Aorta (tissue), 5 donors: ENCODE measurements around the gene FN3K. TPM values are rescaled to one million over a fixed set of nuclear protein-coding genes. Genes with fewer than 3 reads are reported as not detected.

Experiments
- ATAC-seq: fragments of 200-7000 bp; cut with Tn5 transposase; one replicate; pipeline ENCODE4 v1.9.1; 2022; ENCODE audit warnings: moderate library complexity; ENCODE audit not compliant: low FRiP score
- DNase-seq, 2 donors: peaks; one replicate each; pipeline ENCODE4 v3.0.0-alpha.2; 2020
- H3K27ac ChIP-seq, 2 donors: one replicate each; pipeline ENCODE4 v1.5.1; 2013; ENCODE audit warnings: low read length in 2 of 2, mild to moderate bottlenecking in 2 of 2, moderate library complexity in 2 of 2, control low read depth in 1 of 2, inconsistent platforms in 1 of 2, low read depth in 1 of 2
- H3K27me3 ChIP-seq, 2 donors: one replicate each; pipeline ENCODE4 v1.6.1; 2013; ENCODE audit warnings: control low read depth in 1 of 2, low read length in 1 of 2, mild to moderate bottlenecking in 1 of 2, moderate library complexity in 1 of 2; ENCODE audit not compliant: insufficient read depth in 2 of 2, control insufficient read depth in 1 of 2
- H3K36me3 ChIP-seq, 2 donors: one replicate each; pipeline ENCODE4 v1.6.1; 2013; ENCODE audit warnings: control low read depth in 1 of 2, low read length in 1 of 2, mild to moderate bottlenecking in 1 of 2; ENCODE audit not compliant: insufficient read depth in 2 of 2, control insufficient read depth in 1 of 2
- H3K4me1 ChIP-seq, 2 donors: one replicate each; pipeline ENCODE4 v1.6.1; 2013; ENCODE audit warnings: low read length in 2 of 2, control low read depth in 1 of 2, mild to moderate bottlenecking in 1 of 2, moderate library complexity in 1 of 2; ENCODE audit not compliant: insufficient read depth in 2 of 2, control insufficient read depth in 1 of 2
- H3K4me3 ChIP-seq, 2 donors: one replicate each; pipeline ENCODE4 v1.5.1; 2013; ENCODE audit warnings: low read length in 2 of 2, control low read depth in 1 of 2, mild to moderate bottlenecking in 1 of 2
- H3K9me3 ChIP-seq: one replicate; pipeline ENCODE4 v1.6.1; 2013; ENCODE audit warnings: mild to moderate bottlenecking, low read length; ENCODE audit not compliant: control insufficient read depth
- WGBS, 2 donors: extraction: QIAGEN DNeasy Blood & Tissue Kit; methylation state at CpG; one replicate each; pipeline ENCODE4 v1.1.7; 2013; 5-methylcytosine and 5-hydroxymethylcytosine counted together
- intact Hi-C, 2 donors: fragments of 100-400 bp; cut with DNase I; formaldehyde crosslinking; loops; one replicate each; pipeline versions ENCODE4 v1.14.2 to v1.15.0; 2022
- polyA plus RNA-seq, 2 donors: library from polyadenylated mRNA; stranded (reverse); fragments of 200-250 nt; gene quantifications; one replicate each; pipeline ENCODE4 v1.2.3, GENCODE V29; 2013
- total RNA-seq, 2 donors: library from RNA; stranded (reverse); fragmentation: NEBNext Ultra II Directional; extraction: Animal tissue kit (Norgen Biotek cat#: 25700); gene quantifications; one replicate each; pipeline ENCODE4 v1.2.1, GENCODE V29; 2021
- donor health status: healthy with polysubstance abuse.
- donor health status: Bipolar disorder and iron deficiency.
- donor health status: DM: no; HTN: no; CAD: no.
- donor health status: DM: no; HTN: no; CAD: no.
- donor health status: DM: yes; HTN: yes; CAD: no.

The FN3K gene
- total and polyA plus RNA-seq, 4 donors: 10.8 to 23.0 (median 17.5) TPM

DNA sequence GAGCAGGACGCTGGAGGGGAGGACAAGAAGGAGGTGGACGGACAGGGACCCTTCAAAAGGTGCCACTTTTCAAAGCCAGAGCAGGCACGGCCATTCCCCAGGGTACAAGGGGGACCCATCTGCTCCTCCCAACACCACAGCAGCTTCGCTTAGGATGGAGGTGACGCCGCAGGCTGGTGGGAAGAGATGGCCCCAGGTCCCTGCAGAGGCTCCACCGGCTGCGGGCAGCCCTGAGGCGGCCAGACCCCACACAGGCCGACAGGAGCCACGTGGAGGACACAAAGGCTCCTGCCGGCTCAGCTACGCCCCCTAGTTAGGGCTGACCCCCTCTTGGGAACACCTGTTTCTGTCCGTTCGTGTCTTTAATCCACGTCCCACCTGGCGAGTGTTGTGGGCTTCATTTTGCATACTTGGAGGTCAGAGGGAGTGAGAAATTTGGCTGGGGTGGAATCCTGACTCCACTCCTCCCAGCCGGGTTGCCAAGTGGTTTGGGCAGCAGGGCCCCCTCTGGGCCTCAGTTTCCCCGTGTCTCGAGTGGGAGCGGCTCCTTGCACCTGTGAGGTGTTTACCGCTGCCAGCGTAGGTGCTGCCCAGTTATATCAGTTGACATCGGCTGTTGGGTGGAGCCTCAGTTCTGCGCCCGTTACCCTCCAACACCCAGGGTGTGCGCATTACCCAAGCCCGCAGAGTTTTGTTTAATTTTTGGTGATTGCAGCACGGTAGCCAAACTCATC, 24.7 kb upstream of the FN3K start:
- Histone ChIP-seq H3K4me1 (no peaks in the 10 kb centered on the region), H3K27me3 (no peaks in the 10 kb centered on the region), H3K27ac (no peak overlapping the region), H3K9me3 (no peaks in the 10 kb centered on the region), H3K36me3 (no peaks in the 10 kb centered on the region), H3K4me3 (no peak overlapping the region)
- WGBS, 2 donors: 78 to 79% methylated on average over 29 of the region's 29 CpGs
- ATAC-seq (no peak), DNase-seq (no peak)
- intact Hi-C loops: no loop called here

DNA sequence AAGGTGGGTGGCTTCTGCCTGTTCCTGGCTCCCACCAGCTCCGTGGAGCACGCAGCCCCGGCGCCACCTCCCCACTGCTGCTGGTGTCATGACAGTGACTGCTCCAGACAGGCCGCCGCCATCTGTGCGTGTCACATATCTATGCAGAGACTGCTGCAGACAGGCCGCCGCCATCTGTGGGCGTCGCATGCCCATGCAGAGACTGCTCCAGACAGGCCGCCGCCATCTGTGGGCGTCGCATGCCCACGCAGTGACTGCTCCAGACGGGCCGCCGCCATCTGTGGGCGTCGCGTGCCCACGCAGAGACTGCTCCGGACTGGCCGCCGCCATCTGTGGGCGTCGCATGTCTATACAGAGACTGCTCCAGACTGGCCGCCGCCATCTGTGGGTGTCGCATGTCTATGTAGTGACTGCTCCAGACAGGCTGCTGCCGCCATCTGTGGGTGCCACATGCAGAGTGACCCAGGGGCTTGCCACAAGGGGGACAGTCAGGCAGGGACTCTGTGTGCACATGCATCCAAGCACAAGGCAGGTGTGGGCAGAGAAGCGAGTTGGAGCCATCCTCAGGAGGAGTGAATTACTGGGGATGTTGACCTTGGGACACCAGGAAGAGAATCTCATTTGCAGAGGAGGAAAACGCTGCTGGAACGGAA, 22.2 kb upstream of the FN3K start:
- no peak for ATAC-seq
- no peak overlapping the region for H3K27ac ChIP-seq
- H3K4me3 ChIP-seq: no peak overlapping the region
- intact Hi-C loops: no loop called here
- H3K9me3 ChIP-seq: no peaks in the 10 kb centered on the region
- H3K36me3 ChIP-seq: no peaks in the 10 kb centered on the region
- no peaks in the 10 kb centered on the region for H3K27me3 ChIP-seq
- no peak for DNase-seq
- WGBS, 2 donors: 92 to 93% methylated on average over 35 of the region's 35 CpGs
- H3K4me1 ChIP-seq: no peaks in the 10 kb centered on the region

DNA sequence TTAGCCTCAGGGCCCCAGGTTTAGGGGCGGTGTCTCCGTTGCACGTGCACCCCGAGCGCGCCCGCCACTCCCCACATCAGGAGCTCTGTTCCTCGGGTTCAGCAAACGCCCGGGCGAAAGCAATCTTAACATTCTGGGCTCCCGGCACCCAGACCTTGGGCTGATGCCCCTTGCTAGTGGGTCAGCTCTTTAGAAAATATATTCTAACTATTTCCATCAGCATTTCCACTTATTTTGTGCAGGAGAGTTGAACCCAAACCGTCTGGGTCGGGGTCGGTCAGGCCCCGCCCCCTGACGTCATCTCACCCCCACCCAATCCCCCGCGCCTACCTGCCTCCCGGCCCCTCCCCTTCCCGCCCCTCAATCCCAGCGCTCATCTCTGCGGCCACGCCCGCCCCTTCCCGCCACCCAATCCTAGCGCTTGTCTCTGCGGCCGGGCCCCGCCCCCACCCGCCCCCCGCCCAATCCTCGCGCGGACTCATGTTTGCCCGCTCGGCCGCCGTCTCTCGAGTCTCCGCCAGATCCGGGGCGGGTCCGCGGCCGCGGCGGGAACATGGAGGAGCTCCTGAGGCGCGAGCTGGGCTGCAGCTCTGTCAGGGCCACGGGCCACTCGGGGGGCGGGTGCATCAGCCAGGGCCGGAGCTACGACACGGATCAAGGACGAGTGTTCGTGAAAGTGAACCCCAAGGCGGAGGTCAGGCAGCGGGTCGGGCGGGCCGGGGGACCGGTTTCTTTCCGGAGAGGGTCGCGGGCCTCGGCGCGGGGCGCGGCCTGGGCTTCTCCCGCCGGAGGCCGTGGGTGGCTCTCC, 19.0 kb upstream of the FN3K start, which contains the start of gene FN3KRP:
FN3KRP (plus strand) TSS at position 504 of the 808 bp plus-strand sequence; CDS start at position 554, 50 bp downstream.
- DNase-seq: peak; percentile 98
- intact Hi-C loops: loop anchor here in 1 of 2 donors (5.0 kb wide), 1 partner anchor 36 kb away; the partner anchor contains the start of gene TBCD

DNA sequence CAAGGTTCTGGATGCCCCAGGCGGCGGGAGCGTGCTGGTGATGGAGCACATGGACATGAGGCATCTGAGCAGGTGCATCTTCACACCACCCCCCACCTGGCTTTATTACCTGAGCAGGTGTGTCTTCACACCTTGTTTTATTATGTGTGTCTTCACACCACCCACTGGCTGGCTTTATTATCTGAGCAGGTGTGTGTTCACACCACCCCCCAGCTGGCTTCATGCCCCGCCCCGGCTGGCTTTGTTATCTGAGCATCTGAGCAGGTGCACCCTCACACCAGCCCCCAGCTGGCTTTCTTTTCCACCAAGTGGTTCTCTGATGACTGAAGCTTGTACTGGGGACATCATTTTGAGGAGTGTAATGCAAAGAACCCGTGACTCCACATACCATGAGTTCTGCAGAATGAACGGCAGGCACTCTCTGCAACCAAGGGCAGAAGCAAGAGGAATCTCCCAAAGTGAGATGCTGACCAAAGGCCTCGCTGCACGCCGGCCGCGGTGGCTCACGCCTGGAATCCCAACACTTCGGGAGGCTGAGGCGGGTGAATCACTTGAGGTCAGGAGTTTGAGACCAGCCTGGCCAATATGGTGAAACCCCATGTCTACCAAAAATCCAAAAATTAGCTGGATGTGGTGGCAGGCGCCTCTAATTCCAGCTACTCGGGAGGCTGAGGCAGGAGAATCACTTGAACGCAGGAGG, 16.3 kb upstream of the FN3K start:
- DNase-seq (no peak), ATAC-seq (no peak)
- Histone ChIP-seq H3K4me1 (no peaks in the 10 kb centered on the region), H3K27me3 (no peaks in the 10 kb centered on the region), H3K27ac (no peak overlapping the region), H3K9me3 (no peaks in the 10 kb centered on the region), H3K36me3 (no peaks in the 10 kb centered on the region), H3K4me3 (no peak overlapping the region)
- intact Hi-C loops: loop anchor here in 1 of 2 donors (2.0 to 5.0 kb wide), 2 partner anchors 16 to 33 kb away; partner anchors contain the start of genes FN3K and TBCD
- WGBS, 2 donors: 95% methylated on average over 18 of the region's 18 CpGs

More for the DNA sequence above, 19.0 kb upstream of the FN3K start, which contains the start of gene FN3KRP:
- peak within 1 kb of the TSS; percentile 71 for H3K4me3 ChIP-seq
- no peaks in the 10 kb centered on the region for H3K9me3 ChIP-seq
- no peaks in the 10 kb centered on the region for H3K36me3 ChIP-seq
- 0 to 1% methylated on average over 63 to 75 of the region's 75 CpGs for WGBS, 2 donors
- ATAC-seq: peak; percentile 91
- no peak within 1 kb of the TSS for H3K27ac ChIP-seq
- H3K27me3 ChIP-seq: no peaks in the 10 kb centered on the region
- no peaks in the 10 kb centered on the region for H3K4me1 ChIP-seq

DNA sequence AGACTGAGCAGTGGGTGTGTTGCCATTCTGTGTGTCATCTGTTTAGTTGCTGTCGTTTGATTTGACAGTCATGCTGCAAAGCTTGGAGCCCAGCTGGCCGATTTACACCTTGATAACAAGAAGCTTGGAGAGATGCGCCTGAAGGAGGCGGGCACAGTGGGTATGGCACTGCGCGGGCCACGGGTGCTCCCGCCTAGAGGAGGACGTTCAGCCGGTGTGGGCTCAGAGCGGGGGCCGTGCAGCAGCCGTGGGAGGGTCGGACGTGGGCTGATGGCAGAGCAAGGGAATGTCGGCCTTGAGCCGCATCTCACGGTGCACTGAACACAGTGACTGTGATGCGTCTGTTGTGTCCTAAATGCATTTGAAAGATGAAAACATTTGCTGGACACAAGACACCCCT, 15.2 kb upstream of the FN3K start:
- WGBS, 2 donors: 93 to 94% methylated on average over 19 of the region's 19 CpGs
- DNase-seq (no peak), ATAC-seq (no peak)
- Histone ChIP-seq H3K27me3 (no peaks in the 10 kb centered on the region), H3K4me3 (no peak overlapping the region), H3K36me3 (no peaks in the 10 kb centered on the region), H3K27ac (no peak overlapping the region), H3K4me1 (no peaks in the 10 kb centered on the region), H3K9me3 (no peaks in the 10 kb centered on the region)
- intact Hi-C loops: no loop called here

DNA sequence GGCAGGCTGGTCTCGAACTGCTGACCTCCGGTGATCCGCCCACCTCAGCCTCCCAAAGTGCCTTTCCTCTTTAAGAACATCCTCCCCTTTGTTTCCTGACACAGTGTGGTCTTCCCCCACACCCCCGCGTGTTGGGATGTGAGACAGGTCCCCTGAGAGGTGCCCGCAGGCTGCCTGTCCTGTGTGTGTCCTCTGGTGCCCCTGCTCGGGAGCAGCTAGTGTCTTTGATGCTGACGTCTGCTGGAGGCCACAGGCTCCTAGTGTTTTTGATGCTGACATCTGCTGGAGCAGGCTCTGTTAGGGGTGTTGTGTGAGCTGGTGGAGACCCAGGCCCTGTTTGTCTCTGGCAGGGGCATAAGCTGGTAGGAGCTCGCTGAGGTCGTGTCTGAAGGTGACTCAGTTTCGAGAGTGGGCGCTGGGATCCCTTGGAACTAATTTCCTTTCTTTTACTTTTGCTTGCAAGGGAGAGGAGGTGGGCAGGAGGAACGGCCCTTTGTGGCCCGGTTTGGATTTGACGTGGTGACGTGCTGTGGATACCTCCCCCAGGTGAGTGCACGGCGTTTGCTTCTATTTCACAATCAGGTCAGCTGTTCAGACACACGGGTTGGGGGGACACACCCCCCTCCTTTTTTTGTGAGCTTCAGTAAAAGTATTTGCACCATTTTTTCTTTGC, 12.9 kb upstream of the FN3K start:
- intact Hi-C loops: no loop called here
- 85 to 86% methylated on average over 19 of the region's 19 CpGs for WGBS, 2 donors
- Histone ChIP-seq H3K4me1 (no peaks in the 10 kb centered on the region), H3K4me3 (no peak overlapping the region), H3K27me3 (no peaks in the 10 kb centered on the region), H3K36me3 (peaks cover 0 to 4% of the 10 kb centered on the region in 2 donors), H3K9me3 (no peaks in the 10 kb centered on the region), H3K27ac (no peak overlapping the region)
- no peak for DNase-seq
- ATAC-seq: no peak

DNA sequence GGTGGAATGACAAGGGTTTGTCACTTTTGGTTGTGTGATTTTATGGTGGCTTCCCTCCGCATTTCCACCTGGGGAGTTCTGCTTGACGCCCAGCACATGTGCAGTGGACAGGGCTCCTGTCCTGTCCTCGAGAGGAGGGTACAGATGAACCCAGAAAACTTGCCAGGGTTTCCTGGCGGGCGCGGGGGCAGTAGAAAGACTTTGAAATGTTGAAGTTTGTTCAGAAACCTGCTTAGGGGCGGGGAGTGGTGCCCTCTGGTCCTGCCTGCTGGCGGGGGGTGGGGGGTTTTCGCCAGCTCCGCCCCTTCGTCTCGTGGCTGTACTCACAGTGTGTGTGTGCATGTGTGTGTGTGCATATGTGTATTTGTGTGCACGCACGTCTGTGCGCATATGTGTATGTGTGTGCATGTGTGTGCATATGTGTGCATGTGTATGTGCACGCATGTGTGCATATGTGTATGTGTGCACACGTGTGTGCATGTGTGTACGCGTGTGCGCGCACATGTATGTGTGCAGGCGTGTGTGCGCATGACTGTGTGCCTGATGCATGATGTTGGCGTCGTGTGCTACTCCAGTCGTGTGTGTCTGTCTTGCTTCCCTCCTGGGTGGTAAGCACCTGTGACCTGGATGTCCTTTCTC, 12.1 kb upstream of the FN3K start:
- ATAC-seq: no peak
- 85 to 90% methylated on average over 26 of the region's 26 CpGs for WGBS, 2 donors
- no peaks in the 10 kb centered on the region for H3K4me1 ChIP-seq
- no peak overlapping the region for H3K27ac ChIP-seq
- DNase-seq: no peak
- intact Hi-C loops: no loop called here
- H3K9me3 ChIP-seq: no peaks in the 10 kb centered on the region
- H3K4me3 ChIP-seq: no peak overlapping the region
- peaks cover 0 to 4% of the 10 kb centered on the region in 2 donors for H3K36me3 ChIP-seq
- no peaks in the 10 kb centered on the region for H3K27me3 ChIP-seq
